ENCODE measurements around the gene KCNK3. TPM values are rescaled to one million over a fixed set of nuclear protein-coding genes. Genes with fewer than 3 reads are reported as not detected.

KCNK3 gene
- total and polyA plus RNA-seq, 2 of the 13 experiments (the other 11 are each of a cell fraction or from before 2014, with no cell fraction given): not detected

DNA sequence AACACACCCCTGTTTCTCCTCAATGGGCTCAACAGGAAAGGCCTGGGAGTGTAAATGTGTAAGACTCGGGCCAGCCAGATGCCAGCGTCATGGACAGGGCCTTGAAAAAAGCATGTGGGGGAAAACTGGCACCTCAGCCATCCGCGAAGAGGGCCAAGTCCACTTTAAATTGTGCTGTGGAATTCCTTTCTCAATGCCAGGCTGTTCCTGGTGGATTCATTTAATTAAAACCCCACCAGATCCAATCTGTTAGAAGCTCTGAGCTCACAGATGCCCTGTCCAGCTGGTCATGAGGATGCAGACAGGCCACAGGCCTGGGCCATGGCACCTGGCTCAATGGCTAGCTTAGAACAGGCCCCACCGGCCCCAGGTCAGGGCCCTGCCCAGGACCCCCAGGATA is 24.8 kb downstream of the KCNK3 start (continued):
- TF ChIP-seq KIAA2018 (CRISPR knock-in tag; IDR thresholded peaks at IDR 0.05; ENCODE audit: borderline replicate concordance): no peak
- TF ChIP-seq MZF1 (CRISPR knock-in tag; IDR thresholded peaks at IDR 0.05; ENCODE audit: borderline replicate concordance): no peak
- TF ChIP-seq ZMAT5 (CRISPR knock-in tag; IDR thresholded peaks at IDR 0.05; ENCODE audit: borderline replicate concordance, low read depth): no peak

All from HepG2 (cell line).